K562 (cell line): ENCODE measurements around the gene ALPP.

Source experiments
- CTCF ChIP-seq, 3 experiments: IDR thresholded peaks in 2 of 3; conservative IDR thresholded peaks in 1 of 3; 2 replicates each; pipeline ENCODE4 v1.5.1; 2011 to 2012; ENCODE audit warnings: low read length in 3 of 3, mild to moderate bottlenecking in 3 of 3, control low read depth in 2 of 3, improper control_type of control experiment in 1 of 3, inconsistent platforms in 1 of 3, low read depth in 1 of 3, mixed read lengths in 1 of 3, moderate library complexity in 1 of 3; ENCODE audit not compliant: insufficient read depth in 2 of 3
- EZH2 ChIP-seq: IDR thresholded peaks from 2 replicates; pipeline ENCODE4 v1.6.1; 2012; ENCODE audit warnings: low read depth, mild to moderate bottlenecking, inconsistent platforms, low read length, borderline replicate concordance
- GABPA ChIP-seq: fragments of 200-800 bp; sonication (Bioruptor generic); conservative IDR thresholded peaks from 2 replicates; pipeline ENCODE4 v1.6.1; 2016; ENCODE audit warnings: low read depth, missing genetic modification characterization, missing compliant biosample characterization
- MYBL2 ChIP-seq, 2 experiments: fragments of 450-650 bp in 1 of 2; sonication (generic) in 1 of 2; formaldehyde crosslinking in 1 of 2; IDR thresholded peaks; 2 replicates each; pipeline versions ENCODE4 v1.6.1 to v1.8.1; 2017 to 2022; ENCODE audit warnings: borderline replicate concordance in 1 of 2, inconsistent platforms in 1 of 2, low read depth in 1 of 2, mild to moderate bottlenecking in 1 of 2, missing genetic modification reagents in 1 of 2, moderate library complexity in 1 of 2
- NR2C2 ChIP-seq, 2 experiments: fragments of 200-800 bp in 1 of 2; sonication (Bioruptor generic) in 1 of 2; sonication (generic) in 1 of 2; formaldehyde crosslinking in 1 of 2; IDR thresholded peaks; 2 replicates each; pipeline versions ENCODE4 v1.6.1 to v1.8.0; 2016 to 2022; ENCODE audit warnings: mild to moderate bottlenecking in 1 of 2, missing compliant biosample characterization in 1 of 2, missing genetic modification characterization in 1 of 2, missing genetic modification reagents in 1 of 2
- PHF20 ChIP-seq: fragments of 450-650 bp; IDR thresholded peaks from 2 replicates; pipeline ENCODE4 v1.6.1; 2018; ENCODE audit not compliant: partially characterized antibody
- POLR2A ChIP-seq: fragments of 450-650 bp; conservative IDR thresholded peaks from 2 replicates; pipeline ENCODE4 v1.6.1; 2016
- POLR2AphosphoS5 ChIP-seq: IDR thresholded peaks from 2 replicates; pipeline ENCODE4 v1.6.1; 2011; ENCODE audit warnings: mild to moderate bottlenecking, low read depth, low read length, moderate library complexity; ENCODE audit not compliant: control insufficient read depth, insufficient read depth
- SREBF1 ChIP-seq: fragments of 150-350 bp; IDR thresholded peaks from 2 replicates; pipeline ENCODE4 v1.6.1; 2014; ENCODE audit warnings: antibody characterized with exemption, low read depth, low read length, borderline replicate concordance
- SREBF2 ChIP-seq: sonication (generic); formaldehyde crosslinking; IDR thresholded peaks from 2 replicates; pipeline ENCODE4 v1.4.0; 2020; ENCODE audit warnings: mild to moderate bottlenecking, missing genetic modification reagents
- TCF7L2 ChIP-seq: fragments of 150-350 bp; IDR thresholded peaks from 2 replicates; pipeline ENCODE4 v1.6.1; 2016; ENCODE audit warnings: low read depth, mild to moderate bottlenecking, low read length, moderate library complexity
- USF2 ChIP-seq: sonication (generic); formaldehyde crosslinking; IDR thresholded peaks from 2 replicates; pipeline ENCODE4 v1.5.0; 2020; ENCODE audit warnings: missing genetic modification reagents

DNA sequence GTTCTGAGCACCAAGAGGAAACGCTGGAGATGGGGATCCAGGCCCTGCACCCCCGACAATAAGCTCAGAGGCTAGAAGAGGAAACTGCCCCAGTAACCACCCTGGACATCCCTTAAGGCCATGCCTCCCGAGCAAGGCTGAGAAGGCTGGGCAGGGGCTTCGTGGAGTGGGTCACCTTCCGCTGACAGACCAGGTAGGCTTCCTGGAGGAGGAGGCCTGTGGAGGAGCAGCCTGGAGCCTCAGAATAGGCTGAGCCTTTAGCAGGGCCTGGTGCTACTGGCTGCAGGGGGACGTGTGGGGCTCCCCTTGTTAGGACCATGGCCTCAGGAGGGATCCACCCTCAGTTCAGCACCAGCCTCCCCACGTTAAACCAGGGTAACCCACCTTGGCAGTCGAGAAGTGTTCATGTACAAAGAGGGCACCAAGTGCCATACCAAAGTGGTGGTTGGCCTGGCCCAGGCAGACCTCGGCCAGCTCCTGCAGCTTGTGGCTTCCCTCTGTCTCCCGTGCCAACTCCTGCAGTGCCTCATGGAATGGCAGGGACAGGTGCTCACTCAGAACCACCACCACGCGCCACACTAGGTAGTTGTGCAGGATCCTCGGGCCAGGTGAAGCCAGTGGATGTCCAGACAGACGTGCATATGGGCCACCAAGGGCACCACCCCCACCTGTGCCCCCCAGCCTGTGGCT lies 28.5 kb upstream of the ALPP start:
- TF ChIP-seq CTCF (IDR thresholded peaks at IDR 0.05 in 2 of 3, conservative IDR thresholded peaks at IDR 0.05 in 1 of 3; ENCODE audit: insufficient read depth in 2 of 3, low read depth in 1 of 3, low read length in 3 of 3), result no peak
- TF ChIP-seq GABPA (tag), result no peak
- no peak for TF ChIP-seq MYBL2 (IDR thresholded peaks at IDR 0.05; ENCODE audit: low read depth)
- TF ChIP-seq MYBL2 (CRISPR knock-in tag; IDR thresholded peaks at IDR 0.05; ENCODE audit: borderline replicate concordance), result no peak
- no peak for TF ChIP-seq PHF20
- no peak for TF ChIP-seq SREBF2 (CRISPR knock-in tag)
- no peak for TF ChIP-seq NR2C2 (CRISPR knock-in tag; IDR thresholded peaks at IDR 0.05)
- TF ChIP-seq NR2C2 (tag; IDR thresholded peaks at IDR 0.05), result no peak
- no peak for TF ChIP-seq POLR2AphosphoS5
- TF ChIP-seq EZH2, result no peak
- no peak for TF ChIP-seq POLR2A
- TF ChIP-seq USF2 (CRISPR knock-in tag), result no peak
- TF ChIP-seq TCF7L2, result no peak
- no peak for TF ChIP-seq SREBF1
